GM21737 (cell line): ENCODE data around the gene RERG.

Experiments
- ATAC-seq: cut with Tn5 transposase; IDR thresholded peaks from one replicate; pipeline ENCODE4 v1.9.1; 2021; ENCODE audit warnings: mild to moderate bottlenecking, moderate library complexity; ENCODE audit not compliant: unreplicated experiment

RERG gene

DNA sequence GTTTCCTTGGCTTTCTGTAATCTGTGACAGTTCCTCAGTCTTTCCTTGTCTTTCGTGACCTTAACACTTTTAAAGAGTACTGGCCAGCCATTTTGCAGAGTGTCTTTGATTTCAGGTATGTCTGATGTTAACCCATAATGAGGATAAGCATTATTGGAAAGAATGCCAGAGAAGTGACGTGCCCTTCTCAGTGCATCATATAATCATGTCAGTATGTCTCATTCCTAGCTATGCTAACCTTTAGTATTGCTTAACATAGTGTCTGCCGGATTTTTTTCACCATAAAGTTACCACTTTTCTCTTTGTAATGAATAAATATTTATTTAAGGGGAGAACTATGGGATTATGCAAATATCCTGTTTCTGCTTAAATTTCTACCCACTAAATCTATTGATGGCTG lies 28.5 kb downstream of the RERG start:
- ATAC-seq, result no peak

DNA sequence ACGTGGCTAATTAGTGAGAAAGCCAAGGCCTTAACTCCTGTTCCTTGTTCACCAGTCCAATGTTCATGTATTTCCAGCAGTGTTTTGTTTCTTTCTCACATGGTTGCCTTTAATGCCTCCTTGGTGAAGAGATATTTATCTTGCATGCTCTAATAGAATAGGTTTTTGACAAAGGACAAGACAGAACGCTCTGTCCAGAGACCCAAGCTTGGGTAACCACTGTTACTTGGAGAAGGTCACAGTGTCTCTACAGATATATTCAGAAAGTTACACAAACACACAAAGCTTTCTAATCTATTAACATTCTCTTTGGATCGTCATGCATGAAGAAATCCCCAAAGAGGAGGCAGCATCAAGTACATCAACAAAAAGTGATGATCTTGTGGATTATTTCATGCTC lies 33.1 kb downstream of the RERG start:
- no peak for ATAC-seq

DNA sequence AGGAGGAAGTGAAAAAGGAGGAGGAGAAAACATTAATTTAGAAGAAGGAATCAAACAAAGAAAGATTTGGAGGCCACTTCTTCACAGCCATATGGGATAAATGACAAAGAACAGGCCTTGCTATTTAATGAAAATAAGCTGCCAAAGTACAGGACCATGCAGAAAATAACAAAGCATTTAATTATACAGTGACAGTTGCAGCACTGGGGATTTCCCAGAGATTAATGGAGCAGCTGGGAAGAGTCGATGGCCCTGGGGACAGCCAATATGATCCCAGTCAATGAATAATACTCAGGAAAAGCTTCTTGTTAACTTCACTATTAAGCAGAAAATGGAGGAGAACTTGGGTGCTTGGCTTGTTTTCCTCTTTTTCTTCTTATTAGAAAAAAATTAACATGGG lies 34.6 kb downstream of the RERG start:
- no peak for ATAC-seq

DNA sequence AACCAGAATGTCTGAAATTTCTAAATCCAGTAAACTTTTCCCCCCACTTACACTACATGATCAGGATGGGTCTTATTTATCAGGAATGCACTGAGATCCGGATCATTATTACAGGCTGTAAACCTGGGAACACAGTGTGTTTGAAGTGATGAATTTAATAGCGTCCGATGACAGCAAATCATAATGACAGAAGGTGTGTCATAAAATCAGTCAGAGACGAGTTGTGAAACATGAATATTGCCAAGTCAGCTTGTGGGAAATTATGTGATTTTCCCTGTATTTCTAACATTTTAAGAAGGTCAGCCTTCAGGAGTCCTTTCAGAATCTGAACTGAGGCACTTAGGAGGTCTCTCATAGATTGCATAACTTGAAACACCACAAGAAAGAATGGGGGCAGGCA lies 36.7 kb downstream of the RERG start:
- ATAC-seq, result no peak

DNA sequence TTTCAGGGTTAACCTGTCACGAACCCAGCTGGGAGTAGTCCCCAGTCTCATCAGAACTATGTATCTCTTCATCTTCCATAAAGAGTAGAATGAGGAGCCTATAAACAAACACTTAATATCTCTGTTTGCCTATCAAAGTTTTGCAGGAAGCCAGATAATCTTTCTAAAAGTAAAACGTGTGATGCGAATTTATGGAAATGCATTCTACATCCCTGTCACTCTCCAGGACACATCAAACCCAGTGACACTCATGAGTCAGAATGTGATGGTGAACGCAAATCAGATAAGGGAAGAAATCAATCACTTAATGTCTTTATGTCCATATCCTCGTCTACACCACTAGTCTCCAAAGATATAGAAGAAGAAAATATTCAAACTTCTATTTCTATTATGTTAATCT lies 37.4 kb downstream of the RERG start:
- ATAC-seq, result no peak

DNA sequence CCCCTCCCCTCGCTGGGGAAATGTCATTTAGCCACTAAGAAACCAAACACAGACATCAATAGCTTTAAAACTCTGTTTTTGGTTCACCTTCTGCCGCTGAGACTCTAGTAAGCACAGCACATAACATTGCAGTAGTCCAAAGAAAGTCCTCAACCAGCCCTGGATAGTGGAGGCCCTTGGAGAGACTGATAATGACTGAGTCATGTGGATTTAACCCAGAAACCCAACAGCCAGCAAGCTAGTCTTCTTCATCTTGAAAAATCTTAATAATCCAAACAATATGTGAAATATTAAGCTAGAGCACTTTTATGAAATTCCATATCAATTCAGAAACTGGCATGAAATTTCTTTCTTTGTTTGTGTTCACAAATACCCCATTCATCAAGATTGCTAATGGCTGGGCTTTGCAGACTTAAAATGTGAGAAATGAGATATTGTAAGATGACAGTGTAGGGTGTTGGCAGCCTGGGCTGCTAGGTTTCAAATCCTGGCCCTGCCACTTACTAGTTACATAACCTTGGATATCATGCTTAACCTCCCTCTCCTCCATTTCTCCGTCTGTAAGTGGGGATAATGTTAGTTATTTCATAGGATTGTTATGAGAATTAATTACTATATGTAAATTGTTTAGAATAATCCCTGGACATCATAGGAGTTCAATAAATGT lies 40.1 kb downstream of the RERG start:
- ATAC-seq, result no peak

DNA sequence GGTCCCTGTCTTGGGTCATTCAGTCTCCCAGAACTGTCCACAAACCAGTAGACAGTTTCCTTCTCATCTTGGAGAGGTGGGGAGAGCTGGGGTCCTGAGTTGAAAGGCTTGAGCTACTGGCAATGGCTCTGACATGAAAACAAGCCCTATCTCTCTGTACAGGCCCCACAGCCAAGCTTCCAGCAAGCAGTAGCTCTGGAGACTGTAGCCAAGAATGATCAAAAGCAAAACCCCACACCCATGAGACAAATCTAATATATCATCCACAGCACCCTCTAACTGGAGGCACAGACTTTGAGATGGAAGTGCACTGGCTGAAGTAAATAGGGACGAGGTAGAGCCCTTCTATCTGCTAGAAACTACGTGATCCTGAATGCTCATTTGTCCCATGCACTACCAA lies 40.9 kb downstream of the RERG start:
- ATAC-seq, result no peak

DNA sequence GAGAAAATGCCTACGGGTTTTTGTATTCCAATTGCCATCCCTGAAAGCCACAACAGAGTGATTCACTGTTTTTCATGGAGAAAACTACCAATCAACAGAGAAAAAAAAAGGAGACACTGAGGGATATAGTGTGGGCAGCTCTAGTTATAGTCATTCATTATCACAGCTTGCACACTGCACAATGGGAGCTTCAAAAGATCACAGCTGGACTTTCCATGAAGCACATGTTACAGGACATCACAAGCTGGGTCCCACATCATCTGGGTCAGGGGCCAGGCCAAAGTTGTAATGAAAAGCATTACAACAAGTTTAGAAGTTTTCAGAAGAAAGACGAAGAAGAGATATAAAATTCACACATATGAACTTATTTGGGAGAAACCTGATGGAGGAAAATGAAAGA lies 41.5 kb downstream of the RERG start:
- ATAC-seq, result no peak

DNA sequence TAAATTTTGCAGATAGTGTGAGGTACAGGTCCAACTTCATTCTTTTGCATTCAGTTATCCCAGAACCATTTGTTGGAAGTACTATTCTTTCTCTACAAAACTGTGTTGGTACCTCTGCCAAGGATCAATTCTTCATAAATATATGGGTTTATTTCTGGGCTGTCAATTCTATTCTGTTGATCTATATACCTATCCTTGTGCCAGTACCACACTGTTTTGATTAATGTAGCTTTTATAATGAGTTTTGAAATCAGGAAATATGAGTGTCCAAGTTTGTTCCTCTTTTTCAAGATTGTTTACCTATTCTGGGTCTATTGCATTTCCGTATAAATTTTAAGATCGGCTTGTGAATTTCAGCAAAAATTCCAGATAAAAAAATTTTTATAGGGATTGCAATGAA lies 48.1 kb downstream of the RERG start:
- ATAC-seq, result no peak

DNA sequence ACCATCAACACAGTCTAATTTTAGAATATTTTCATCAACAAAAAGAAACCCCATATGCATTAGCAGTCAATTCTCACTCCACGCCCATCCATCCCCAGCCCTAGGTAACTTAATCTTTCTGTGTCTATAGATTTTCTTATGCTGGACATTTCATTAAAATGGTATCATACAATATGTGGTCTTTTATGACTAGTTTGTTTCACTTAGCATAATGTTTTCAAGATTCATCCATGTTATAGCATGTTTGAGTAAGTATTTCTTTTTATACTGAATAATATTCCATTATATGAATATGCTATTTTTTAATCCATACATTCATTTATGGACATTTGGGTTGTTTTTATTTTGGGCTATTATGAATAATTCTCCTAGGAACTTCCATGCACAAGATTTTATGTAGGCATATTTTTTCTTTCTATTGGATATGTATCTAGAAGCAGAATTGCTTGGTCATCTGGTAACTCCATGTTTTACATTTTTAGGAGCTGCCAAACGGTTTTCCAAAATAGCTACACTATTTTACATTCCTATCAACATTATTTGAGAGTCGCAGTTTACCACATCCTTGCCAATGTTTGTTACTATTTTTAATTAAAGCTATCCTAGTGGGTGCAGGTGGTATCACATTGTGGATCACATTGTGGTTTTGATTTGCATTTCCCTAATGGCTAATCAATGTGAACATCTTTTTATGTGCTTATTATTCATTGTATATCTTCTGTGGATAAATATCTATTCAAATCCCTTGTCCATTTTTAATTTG lies 49.0 kb downstream of the RERG start:
- ATAC-seq, result no peak

DNA sequence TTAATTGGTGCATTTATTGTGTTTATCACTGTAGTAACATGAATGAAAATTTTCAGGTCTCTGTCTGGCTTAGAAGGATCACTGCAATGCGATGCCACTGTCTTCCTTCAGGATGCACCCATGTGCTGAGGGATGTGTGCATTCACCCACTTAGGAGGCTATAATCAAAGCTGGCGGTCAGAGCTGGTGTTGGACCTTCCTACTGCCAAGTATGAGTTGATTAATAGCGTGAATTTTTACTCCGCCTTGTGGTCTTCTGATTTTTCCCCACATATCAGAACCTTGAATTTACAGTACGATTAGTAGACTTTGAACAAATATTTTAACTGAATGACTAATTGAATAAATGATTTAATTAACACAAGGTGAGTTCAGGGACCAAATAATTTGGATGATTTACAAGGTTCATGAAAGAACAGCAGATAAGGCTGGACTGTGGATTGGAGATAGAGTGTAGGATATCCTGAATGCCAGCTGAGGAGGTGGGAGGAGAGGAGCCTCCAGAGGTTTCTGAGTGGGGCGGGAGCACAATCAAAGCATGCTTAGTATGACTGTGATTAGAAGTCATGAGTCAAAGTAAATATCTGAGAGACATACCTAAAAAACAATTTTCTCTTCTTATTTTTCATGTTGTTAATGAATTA lies 50.1 kb downstream of the RERG start:
- ATAC-seq, result no peak

DNA sequence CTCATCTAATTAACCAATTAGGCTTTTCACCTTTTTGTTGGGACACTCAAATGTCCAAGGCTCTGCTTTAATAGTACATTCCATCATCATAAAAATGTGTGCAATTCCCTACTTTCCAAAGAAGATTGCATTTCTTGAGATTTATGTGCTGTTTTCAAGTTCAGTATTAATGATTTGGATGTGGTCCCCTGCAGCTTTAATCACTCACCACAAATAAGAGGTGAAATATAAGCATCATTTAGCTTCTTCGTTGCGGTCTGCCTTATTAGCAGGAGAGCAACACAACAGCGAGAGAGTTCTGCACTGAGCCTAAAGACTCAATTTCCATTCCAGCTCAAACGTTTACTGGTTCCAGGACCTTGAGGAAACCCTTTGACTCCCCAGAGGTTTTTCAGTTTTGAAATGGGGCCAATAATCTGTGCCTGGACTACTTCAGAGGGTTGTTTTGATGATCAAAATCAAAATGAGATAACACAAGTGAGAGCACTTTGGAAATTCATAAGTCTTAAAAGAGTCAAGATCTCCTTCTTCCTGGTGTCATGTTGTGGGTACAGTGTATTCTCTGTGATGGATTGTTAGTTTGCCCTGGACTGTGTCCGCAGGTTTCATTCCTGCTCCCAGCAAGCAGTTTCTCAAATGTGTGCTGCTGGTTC lies 53.1 kb downstream of the RERG start:
- ATAC-seq, result no peak

DNA sequence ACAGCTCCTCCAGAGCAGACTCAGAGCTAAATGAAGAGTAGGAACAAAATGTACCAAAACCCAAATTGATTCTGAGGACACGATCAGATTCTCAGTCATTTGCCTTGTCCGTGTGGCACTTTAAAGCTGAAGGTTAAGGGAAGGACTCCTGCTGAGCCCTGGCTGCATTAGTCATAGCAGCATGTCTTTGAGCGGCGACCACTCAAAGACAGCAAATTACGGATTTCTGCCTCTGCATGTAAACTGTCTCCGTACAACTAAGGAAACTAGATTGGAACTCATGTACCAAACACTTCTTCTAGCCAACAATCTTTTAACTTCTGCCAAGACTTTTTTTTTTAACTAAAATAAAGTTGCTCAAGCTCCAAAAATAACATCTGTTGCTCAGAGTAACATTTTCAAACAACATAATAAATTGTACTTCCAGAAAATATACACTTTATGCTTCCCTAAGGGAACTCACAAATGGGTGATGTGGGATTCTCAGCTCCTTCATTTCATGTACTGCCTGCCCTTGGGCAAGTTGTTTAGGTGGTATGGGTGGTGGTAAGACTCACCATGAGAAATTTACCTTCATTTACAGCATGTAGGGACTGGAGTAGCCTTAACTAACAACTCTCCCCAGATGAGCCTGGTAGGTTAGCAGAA lies 56.1 kb downstream of the RERG start:
- no peak for ATAC-seq

DNA sequence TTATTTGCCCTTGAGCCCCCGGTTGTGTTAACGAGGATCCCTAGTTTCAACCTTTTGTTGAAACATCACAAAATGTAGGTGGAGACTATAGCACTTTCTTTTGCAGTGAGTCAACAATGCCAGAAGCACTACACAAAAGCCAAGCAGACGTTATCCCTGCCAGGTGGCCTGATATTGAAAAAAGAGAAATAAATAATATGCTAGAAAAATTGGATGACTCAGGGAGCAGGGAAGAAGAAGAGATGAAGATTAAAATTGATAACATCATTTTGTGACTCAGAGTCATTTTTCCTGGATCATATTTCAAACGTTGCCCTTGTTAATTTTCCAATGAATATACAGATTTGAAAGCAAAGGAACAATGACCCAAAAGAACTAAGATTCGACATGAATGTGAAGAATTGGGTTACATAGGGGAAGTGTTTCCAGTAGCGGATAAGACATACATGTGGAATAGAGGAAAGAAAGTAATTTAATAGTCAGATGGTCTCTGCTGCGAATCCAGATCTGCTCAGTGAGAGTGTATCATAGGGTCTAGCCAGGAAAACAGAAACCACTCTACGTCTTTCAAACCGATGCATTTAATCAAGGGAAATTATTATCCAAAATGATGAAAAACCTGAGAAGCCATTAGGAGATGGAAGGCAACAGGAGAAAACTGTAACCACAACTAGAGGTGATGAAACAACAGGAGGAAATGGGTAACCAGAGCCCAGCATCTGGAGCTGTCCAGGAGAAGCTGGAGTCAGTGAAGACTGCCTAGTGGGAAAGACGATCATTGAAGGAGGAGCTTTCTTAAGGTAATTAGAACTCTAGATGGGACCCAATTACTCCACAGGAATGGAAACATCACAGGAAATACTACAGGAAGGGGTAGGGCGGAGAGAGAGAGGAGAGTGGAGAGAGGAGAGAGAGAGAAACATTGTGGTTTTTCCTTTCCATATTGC lies 57.9 kb downstream of the RERG start:
- ATAC-seq, result no peak

DNA sequence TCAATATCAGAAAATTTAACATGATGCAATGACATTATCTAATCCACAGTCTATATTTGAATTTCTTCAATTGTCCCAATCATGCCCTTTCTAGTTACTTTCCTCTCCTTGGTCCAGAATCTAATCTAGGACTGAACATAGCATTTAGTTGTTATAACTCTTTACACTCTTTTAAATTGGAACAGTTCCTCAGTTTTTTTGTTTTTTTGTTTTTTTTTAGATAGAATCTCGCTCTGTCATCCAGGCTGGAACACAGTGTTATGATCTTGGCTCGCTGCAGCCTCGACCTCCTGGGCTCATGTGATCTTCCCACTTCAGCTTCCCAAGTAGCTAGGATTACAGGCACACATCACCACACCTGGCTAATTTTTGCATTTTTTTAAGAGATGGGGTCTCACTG lies 63.1 kb downstream of the RERG start:
- no peak for ATAC-seq

DNA sequence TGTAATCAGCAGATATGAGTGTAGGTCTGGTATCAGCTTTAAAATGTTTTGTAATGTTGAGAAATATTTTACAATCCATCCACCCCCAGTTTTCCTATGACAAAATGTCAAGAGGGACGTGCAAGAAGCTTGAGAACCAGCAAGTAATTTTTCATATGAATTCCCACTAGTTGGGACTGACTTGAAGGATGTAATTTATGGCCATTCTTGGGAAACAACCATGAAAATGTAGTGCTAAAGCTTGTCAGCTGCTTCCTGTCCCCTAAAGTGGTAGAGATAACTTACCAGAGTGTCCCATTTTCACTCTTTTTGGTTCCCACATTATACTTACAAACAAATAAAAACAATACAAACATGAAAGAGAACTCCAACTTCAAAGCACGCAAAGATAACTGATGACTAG lies 63.9 kb downstream of the RERG start:
- ATAC-seq, result no peak

DNA sequence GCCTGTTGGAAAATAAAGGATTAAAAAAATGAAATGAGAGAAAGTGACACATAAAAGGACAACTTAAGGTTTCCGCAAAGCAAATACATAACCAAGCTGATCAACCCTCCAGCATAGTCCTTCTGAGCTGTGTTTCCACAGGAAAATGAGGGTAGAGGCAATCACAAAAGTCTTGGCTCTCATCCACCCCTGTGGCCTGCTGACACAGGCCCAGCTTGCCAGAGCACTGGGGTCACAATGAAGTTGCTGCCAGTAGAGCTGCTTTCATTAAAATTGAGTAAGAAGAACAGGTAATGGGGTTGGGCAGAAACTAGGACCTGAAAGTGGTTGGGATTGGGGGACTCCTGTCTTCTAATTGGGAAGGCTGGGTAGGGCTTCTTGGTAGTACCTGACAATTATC lies 65.9 kb downstream of the RERG start:
- ATAC-seq, result no peak

DNA sequence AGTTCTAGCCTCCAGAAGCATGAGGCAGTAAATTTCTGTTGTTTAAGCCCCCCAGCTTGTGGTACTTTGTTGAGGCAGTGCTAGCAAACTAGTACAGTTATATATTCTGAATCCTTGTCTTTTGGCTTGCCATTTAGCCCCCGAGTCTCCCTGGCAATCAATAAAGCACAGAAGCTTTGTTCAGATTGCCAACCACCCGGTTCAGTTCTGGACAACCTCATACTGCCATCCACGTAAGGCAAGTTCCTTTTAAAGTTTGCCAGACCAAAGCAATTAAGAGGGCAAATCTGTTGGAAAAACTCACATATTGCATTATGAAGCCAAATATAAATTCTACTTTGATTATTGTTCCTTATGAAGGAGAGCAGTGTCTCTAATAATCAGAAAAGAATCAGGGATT lies 67.1 kb downstream of the RERG start:
- no peak for ATAC-seq

DNA sequence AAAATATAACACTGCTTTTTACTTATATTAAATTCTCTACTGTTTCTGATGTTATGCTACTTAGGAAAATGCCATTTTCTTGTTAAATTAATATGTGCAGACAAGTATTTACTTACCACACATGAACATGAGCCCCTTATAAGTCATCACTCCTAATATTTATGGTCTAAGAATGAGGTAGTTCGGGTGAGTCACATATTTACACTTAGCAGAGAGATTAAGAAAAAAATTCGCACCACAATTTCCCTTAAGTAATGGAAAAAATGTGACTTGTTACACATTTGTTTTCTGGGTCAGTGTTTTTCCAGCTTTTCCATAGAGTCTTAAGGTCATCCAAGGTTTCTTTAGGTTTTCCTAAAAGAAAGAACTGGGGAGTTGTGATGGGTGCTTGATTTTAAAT lies 68.3 kb downstream of the RERG start:
- ATAC-seq, result no peak

DNA sequence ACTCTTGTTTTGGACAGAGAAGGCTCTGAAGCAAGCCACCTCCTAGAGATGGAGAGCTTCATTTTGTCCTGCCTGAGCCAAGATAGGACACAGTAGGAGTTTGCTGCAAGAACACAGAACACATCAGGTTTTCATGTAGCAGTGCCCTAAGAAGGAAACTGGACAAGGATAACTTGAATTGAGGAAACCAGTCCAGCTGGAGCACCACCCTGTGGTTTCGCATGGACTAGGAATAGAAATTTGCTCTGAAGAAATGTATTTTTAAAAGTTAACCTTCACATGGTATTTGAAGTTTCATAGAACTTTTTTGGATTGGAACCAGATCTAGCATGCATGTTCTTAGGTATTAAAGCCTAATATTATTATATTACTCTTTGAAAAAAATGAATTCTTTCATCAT lies 68.8 kb downstream of the RERG start:
- ATAC-seq, result no peak
